ENCODE data around the gene AGAP9. TPM values are rescaled to one million over a fixed set of nuclear protein-coding genes. Genes with fewer than 3 reads are reported as not detected.
"Not testable (repeated sequence)": the region's sequence is repeated elsewhere in the genome, so short reads cannot be mapped to it uniquely, and the experiment has no call there.

The AGAP9 gene
- 1 to 10 TPM; 3.7 to 3.8 TPM for total RNA-seq

DNA sequence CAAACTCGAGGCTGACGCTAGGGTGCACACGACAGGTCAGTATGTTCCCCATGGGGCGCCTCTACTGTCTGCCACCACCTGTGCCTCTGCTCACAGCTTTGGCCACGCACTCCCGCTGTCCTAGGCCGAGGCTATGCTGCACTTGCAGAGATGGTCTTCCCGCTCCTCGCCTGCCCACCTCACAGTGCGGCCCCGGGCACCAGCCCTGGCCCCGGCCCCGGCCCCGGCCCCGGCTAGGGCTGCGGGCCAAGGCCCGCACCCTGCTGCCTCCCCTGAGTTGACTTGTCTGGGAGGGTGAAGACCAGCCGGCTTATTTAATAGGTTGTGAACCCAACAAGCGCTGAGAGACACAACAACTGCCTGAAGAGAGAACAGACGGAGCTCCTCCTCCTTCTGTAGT lies at the start of gene AGAP9:
TSS of gene AGAP9 (minus strand) at position 164 of the 400 bp plus-strand sequence. CDS start at position 52, 112 bp downstream.
- CTCF ChIA-PET, POLR2A ChIA-PET: not testable (repeated sequence)

DNA sequence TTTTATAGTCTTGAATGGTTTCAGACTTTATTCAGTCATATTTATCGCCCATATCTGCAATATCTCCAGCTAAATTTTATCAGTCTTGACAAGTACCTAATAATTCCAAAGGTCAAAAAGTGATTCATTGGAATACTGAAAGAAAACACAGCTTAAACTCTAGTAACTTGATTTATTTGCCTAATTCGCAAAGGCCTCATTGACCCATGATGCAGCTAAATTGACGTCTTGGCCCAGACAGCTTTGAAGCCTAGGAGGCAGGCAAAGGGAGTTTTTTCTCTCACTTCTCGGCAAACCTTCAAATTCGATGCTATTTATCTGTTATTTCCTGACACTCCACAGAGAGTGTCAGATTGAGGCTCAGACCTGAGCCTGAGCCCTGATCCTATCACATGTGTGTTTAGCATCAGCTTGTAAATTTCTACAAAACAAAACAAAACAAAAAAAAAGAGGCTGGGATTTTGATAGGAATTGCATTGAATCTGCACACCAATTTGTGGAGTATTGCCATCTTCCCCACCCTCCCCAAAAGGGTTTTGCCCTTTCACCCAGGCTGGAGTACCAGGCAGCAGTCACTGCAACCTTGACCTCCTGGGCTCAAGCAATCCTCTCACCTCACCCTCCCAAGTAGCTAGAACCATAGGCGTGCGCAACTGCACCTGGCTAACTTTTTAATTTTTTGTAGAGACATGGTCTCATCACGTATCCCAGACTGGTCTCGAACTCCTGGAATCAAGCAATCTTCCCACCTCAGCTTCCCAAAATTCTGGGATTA lies 47.9 kb upstream of the AGAP9 start:
- POLR2A ChIA-PET, CTCF ChIA-PET: not testable (repeated sequence)

DNA sequence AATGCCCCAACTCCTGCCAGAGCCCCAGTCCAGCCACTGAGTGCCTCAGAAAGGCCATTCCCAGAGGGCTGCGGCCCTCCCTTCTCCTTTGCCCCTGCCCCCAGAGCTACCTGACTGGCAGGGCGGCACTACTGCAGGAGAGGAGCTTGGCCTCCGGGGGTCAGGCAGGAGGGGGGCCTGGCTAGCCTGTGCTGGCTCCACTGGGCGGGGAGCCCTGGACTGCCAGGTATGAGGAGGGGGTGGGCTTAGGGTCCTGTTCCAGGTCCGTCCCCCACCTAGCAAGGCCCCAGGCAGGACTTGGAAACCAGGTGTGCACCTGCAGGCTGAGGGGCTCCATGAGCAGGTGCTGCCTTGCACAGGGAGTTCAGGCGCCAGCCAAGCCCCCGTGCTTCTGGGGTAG lies 43.3 kb upstream of the AGAP9 start:
- CTCF ChIA-PET: interaction anchor here (0.7 kb wide), 1 partner anchor 851 kb away, joined by 4 read pairs; no protein-coding TSS in a partner anchor
- POLR2A ChIA-PET: not testable (repeated sequence)

DNA sequence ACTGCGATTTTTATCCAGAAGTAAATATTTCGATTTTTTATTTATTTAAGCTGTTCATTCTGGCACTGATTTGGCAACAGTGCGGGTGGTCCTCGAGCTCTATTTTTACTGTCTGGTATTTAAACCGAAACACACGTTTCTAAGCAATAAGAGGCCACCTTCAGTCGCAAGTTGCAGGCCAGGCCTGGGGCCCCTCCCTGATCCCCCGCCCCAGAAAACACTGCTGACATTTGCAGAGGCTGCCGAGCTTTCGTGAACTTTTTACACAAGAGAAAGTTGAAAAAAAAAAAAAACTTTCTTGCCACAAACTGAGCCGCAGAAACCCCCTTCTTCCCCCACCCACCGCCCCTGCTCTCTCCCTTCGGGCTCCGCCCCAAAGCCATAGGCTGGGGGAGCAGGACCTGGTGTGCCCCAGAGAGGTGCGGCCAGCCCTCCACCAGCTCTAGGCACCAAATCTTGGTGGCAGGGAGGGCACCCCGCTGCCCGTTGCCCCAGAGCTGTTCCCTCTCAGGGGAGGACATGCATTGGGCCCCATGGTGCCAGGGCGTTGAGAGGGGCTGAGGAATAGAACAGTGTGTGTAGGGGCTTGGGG lies 42.8 kb upstream of the AGAP9 start:
- CTCF ChIA-PET: interaction anchor here (0.7 kb wide), 1 partner anchor 851 kb away, joined by 4 read pairs; no protein-coding TSS in a partner anchor
- POLR2A ChIA-PET: not testable (repeated sequence)

DNA sequence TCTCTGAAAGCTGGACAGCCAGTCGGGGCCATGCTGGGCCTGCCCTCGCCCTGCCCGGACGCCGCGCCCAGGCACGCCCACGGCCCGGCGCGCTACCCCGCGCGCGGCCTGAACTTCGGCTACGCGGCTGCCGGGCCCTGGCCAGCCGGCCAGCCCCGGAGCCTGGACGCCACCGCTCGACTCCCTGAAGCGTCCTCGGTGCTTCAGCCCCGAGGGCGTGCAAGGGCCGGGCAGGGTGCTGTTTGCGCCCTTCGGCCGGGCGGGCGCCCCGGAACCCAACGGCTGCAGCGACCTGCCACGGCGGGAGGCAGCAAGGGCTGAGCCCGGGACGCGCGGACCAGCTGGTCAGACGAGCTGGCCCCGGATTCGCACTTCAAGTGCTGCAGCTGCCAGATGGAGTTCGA lies 42.1 kb upstream of the AGAP9 start:
- CTCF ChIA-PET, POLR2A ChIA-PET: not testable (repeated sequence)

DNA sequence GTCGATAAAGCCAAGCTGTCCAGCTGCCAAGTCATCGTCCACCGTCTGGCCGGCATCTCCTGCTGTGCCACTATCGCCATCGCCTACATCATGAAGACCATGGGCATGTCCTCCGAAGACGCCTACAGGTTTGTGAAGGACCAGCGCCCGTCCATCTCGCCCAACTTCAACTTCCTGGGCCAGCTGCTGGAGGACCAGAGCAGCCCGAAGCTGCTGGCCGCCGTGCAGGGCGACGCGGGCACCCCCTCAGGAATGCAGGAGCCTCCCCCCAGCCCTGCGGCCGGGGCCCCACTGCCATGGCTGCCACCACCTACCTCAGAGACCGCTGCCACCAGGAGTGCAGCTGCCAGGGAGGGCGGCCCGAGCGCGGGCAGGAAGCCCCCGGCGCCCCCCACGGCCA lies 41.5 kb upstream of the AGAP9 start:
- CTCF ChIA-PET: not testable (repeated sequence)

DNA sequence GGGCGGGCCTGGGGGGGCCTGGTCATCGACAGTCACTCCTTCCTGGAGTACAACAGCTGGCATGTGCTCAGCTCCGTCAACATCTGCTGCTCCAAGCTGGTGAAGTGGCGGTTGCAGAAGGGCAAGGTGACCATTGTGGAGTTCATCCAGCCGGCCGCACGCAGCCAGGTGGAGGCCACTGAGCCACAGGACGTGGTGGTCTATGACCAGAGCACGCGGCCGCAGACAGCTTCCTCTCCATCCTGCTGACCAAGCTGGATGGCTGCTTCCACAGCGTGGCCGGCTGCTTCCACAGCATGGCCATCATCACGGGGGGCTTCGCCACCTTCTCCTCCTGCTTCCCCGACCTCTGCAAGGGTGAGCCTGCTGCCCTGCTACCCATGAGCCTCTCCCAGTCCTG lies 40.9 kb upstream of the AGAP9 start:
- CTCF ChIA-PET, POLR2A ChIA-PET: not testable (repeated sequence)

More for the DNA sequence above, 41.5 kb upstream of the AGAP9 start:
- POLR2A ChIA-PET: not testable (repeated sequence)

DNA sequence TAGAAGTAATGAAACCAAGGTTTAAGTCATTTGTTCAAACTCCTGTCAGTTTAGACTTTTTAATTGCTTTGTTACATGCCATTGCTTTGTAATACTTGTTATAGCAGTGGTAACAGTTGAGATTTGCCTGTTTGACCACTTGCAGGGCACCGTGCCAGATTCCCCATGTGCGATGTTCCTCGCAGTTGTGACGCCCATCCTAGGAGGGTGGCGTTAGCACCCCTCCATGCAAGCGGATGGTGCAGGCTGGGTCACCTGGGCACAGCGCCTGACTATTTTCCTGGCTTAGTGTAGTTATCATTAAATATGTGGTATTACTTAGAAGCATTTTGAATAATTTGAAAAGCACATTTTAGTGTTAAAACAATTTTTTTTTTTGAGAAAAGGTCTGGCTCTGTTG lies 37.0 kb upstream of the AGAP9 start:
- CTCF ChIA-PET: not testable (repeated sequence)

DNA sequence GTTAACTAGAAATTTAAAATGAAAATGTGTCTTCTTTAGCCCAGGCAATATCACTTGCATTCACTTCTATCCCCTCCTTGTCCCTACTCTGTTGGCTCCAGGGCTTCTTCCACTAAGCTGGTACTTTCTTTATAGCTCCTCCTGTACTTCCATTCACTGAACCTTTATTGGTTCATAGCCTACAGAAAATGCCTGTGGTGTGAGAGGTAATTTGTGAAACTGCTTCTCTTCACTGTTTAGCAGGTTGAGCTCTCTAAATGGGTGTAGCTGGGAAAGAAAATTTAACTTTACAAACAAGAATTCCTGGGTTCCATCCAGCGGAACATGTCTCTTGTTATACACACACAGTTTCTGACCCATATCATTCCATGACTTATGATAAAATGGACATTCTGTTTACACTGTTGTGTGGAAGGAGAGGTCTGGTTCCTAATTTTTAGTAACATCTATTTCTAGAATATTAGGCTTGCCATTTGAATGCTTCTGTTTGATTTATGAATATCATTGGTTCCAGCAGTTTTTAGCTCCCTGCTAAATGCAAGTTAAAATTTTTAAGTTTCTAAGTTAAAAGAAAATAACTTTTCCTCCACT lies 36.4 kb upstream of the AGAP9 start:
- CTCF ChIA-PET, POLR2A ChIA-PET: not testable (repeated sequence)

More for the DNA sequence above, 37.0 kb upstream of the AGAP9 start:
- POLR2A ChIA-PET: not testable (repeated sequence)

DNA sequence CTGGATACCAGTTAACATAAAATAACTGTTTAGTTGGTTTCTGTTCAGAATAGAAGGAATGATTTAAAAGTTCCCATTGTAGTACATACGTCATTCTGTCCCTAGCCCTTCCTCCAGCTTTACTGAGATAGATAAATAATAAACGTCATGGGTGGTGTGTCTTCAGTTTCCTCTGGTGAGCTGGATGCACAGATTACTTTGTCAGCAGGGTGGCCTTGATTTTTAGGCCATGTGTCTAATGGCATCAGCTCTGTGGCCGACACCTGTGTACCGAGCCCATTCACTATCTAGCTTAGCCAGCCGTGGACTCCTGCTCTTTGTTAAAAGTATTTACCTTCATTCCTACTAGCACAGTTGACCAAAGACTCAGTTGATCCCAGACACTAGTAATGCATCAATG lies 34.7 kb upstream of the AGAP9 start:
- POLR2A ChIA-PET, CTCF ChIA-PET: not testable (repeated sequence)

DNA sequence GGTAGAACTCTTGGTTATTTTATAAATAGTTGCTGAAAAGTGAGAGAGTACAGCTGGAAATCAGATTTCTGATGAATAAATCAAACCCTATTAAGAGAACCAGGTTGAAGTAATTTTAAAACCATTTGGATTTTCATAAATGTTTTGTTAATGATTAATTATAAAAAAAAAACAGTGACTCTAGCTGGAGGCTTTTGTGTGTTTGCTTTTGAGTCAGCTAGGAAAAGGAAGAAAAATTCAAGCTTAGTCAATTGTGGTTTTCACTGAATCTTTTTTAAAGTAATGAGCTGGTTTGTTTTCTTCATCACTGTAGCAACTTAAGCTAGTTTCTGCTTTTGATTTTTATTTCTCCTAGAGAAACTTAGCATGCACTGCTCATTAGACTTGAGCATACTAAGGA lies 34.2 kb upstream of the AGAP9 start:
- CTCF ChIA-PET, POLR2A ChIA-PET: not testable (repeated sequence)

DNA sequence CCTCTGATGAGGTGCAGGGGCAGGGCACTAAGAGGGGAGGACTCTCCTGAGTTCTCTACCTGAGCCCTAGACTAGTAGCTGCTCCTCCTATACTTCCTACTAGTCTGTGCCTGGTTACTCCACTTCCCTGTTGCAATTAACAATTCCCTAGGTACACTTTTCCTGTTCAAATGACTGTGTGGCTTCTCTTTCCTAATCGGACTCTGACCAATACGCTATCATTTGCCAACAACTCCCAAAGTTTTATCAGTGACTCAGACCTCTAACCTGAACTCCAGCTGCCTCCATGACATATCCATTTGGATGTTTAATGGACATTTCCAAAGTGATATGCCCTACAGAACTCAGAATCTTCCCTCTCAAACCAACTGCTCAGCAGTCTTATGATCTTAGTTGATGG lies 31.9 kb upstream of the AGAP9 start:
- POLR2A ChIA-PET, CTCF ChIA-PET: not testable (repeated sequence)

DNA sequence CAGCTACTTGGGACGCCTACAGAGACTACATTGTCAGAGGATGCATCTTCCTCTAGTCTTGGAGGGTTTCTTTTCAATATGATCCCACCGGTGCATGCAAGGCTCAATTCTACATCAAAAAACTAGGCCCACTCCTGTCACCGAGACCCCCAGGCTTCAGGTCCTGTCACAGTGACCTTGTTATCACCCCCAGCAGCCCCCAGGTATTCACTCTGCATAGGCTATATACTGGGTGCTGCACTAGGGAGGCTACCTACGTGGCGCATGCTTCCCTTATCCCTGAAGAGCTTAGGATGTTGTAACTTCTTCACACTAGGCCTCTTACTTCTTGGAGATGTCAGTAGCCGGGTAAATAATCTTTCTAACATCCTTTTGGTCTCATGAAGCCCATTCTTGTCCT lies 31.1 kb upstream of the AGAP9 start:
- POLR2A ChIA-PET, CTCF ChIA-PET: not testable (repeated sequence)

DNA sequence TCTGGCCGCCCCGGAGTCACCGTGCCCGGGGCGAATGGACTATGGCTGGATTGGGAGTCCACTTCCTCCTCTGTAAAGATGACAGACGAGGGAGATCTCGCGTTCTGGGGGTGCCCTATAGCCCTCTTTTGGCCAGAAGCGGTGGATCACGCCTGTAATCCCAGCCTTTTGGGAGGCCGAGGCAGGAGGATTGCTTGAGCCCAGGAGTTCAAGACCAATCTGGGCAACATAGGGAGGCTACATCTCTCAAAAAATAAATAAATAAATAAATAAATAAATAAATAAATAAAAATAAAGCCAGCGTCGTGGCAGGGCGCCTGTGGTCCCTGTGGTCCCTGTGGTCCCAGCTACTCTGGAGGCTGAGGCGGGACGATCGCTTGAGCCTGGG lies 30.4 kb upstream of the AGAP9 start:
- CTCF ChIA-PET, POLR2A ChIA-PET: not testable (repeated sequence)

DNA sequence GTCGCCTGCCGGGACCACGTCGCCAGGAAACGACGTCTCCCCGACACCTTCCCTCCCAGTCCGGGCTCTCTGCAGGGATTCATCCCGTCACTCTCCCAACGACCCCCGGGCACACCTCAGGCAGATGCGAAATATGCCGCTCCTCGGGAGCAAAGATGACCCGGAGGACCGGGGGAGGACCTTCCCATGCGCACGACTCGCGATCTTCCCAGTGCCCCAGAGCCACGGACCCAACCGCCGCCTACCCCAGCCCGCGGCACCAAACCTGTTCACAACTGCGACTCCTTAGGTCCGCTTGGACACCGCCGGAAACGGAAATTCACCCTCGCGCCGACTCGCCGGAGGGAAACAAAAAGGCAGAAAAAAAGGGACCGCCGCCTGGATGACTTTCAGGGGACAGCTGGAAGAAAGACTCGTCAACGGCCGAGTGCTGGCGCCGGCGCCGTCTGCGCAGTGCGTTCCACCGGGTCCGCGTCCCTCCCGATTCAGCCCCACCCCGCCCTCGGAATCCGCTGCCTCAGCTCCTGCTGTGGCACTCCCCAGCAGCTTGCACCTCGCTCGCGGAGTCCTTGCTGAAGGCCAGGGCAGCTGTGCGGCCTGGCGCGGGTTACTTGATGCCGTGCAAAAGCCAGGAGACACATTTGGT lies 29.9 kb upstream of the AGAP9 start:
- CTCF ChIA-PET, POLR2A ChIA-PET: not testable (repeated sequence)

DNA sequence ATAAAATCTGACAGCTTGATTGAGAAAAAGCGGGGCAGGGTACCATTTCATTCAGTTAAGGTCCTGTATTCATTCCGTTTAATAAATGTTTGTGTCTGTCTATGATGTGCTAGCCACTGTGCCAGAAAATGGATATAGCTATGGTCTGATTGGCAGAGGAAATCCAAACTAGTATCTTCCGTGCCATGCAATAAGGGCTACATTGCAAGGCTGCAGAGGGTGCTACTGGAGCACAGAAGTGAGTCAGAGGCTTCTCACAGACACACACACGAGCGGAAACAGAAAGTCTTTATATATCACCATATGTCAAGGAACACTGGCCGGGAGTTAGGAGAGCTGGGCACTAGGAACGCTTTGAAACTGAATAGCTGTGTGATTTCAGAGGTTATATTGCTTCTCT lies 29.3 kb upstream of the AGAP9 start:
- CTCF ChIA-PET, POLR2A ChIA-PET: not testable (repeated sequence)

DNA sequence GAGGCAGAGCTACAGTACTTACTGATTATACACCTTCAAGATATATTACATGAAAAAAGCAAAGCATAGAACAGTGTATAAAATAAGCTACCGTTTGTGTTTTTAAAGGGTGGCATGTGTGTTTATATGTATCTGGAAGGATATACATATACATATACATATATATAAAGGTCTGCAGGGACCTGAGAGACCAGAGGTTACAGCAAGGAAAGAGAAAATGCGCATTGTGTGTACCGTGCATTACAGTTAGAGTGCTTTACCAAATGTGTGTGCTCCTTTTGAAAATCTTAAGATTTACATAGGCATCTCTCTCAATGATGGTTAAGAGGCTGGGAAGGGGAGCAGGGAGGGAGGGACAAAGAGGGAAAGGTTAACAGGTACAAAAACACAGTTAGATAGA lies 23.8 kb upstream of the AGAP9 start:
- POLR2A ChIA-PET, CTCF ChIA-PET: not testable (repeated sequence)

DNA sequence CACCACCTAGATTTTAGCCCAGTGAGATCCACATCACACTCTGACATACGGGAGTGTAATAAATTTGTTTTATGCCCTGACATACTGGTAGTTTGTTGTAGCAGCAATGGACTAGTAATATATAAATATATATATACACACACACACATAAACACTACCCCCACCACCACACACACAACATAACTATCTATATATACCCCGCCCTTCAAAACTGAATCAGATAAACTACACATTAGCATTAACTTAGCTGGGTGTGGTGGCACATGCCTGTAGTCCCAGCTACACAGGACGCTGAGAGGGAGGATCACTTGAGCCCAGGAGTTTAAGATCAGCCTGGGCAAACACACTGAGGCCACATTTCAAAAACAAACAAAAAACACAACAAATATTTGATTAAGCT lies 13.0 kb upstream of the AGAP9 start:
- CTCF ChIA-PET: not testable (repeated sequence)

DNA sequence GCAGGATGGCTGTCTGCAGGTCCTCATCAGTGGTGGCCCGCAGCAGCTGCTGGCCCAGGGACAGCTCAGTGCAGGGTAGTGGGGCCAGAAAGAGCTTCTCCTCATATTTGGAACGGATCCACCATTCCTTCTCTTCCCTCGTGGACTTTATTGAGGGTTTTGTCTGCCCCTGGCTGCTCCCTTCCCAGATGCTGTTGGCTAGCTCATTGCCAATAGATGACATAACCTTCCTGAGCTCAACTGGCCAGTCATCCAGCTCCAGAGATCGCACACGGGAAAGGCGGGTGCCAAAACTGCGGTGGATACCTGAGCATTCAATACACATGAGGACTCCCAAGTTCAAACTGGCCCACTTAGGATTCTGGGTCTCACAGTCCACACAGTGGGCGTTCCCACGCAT lies 21.1 kb downstream of the AGAP9 start:
- CTCF ChIA-PET, POLR2A ChIA-PET: not testable (repeated sequence)

More for the DNA sequence above, 13.0 kb upstream of the AGAP9 start:
- POLR2A ChIA-PET: not testable (repeated sequence)

DNA sequence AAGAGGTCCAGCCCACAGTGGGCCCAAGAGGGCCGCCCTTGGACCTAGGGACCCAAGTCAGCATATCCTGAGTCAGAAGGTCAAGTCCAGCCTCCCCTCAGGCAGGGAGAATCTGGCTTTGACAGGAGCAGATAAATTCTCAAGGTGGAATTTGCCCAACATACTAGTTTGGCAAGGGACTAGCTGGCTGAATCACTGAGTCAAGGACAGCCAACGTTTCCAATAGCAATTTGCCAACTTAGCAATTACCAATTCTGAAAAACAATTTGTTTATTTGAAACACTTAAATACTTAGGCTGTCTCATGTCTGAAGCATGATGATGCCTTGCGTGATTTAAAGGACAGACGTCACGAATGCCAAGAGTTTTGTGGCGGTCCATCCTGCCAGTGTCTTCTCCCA lies 29.2 kb downstream of the AGAP9 start:
- POLR2A ChIA-PET, CTCF ChIA-PET: not testable (repeated sequence)

DNA sequence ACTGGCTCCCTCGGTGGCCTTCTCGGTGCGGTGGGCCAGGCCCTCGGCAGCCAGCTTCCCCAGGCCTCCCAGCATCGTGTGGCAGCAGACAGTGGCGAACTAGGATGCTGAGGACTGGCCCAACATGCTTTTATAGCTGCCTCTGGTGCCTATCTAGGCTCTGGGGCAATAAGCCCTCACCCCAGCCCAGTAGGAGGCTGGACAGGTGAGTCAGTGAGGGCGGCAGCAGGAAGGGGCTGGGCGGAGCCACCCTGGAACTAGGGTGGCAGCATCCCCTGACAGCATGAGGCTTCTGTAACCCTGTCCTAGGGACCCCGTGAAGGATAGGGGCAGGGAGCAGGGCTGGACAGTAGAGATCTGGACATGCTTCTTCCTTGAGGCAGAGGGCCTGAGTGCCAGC lies 31.8 kb downstream of the AGAP9 start, which contains the start of gene FAM25G:
TSS of gene FAM25G (minus strand) at position 101 of the 400 bp plus-strand sequence. CDS start at position 75, 26 bp downstream.
- POLR2A ChIA-PET, CTCF ChIA-PET: not testable (repeated sequence)

Measured in activated CD8-positive, alpha-beta memory T cell treated with anti-CD3 and anti-CD28 coated beads for 36 hours (primary cell).